Skeletal muscle cell (primary cell): ENCODE data around the gene SGTA.
"Not testable (repeated sequence)": the region's sequence is repeated elsewhere in the genome, so short reads cannot be mapped to it uniquely, and the experiment has no call there.

Experiments
- DNase-seq: peaks from one replicate; pipeline ENCODE4 v3.0.0-alpha.2; 2010; ENCODE audit warnings: low read depth
- H3K4me3 ChIP-seq: 2 replicates; pipeline ENCODE4 v1.5.1; 2011; ENCODE audit warnings: low read depth, mild to moderate bottlenecking, control low read depth, low read length, moderate library complexity

Gene SGTA

GRCh38 chr19:2796659-2797266 lies 13.7 kb upstream of the SGTA start:
- no peak overlapping the region for H3K4me3 ChIP-seq
- DNase-seq = no peak

GRCh38 chr19:2795827-2796658 lies 13.0 kb upstream of the SGTA start:
- DNase-seq = no peak
- no peak overlapping the region for H3K4me3 ChIP-seq

GRCh38 chr19:2793577-2793976 lies 10.5 kb upstream of the SGTA start:
- no peak overlapping the region for H3K4me3 ChIP-seq
- no peak for DNase-seq

GRCh38 chr19:2793126-2793525 lies 10.1 kb upstream of the SGTA start:
- DNase-seq = no peak
- no peak overlapping the region for H3K4me3 ChIP-seq

GRCh38 chr19:2792666-2793065 lies 9.6 kb upstream of the SGTA start:
- DNase-seq, H3K4me3 ChIP-seq: not testable (repeated sequence)

- no peak overlapping the region for H3K4me3 ChIP-seq
- no peak for DNase-seq
Measured at GRCh38 chr19:2791876-2792275, 8.8 kb upstream of the SGTA start.

GRCh38 chr19:2791440-2791839 lies 8.4 kb upstream of the SGTA start:
- DNase-seq = no peak

GRCh38 chr19:2790557-2791271 lies 7.6 kb upstream of the SGTA start:
- DNase-seq = no peak
- no peak overlapping the region for H3K4me3 ChIP-seq

More at GRCh38 chr19:2791440-2791839, 8.4 kb upstream of the SGTA start:
- no peak overlapping the region for H3K4me3 ChIP-seq

- no peak overlapping the region for H3K4me3 ChIP-seq
- DNase-seq = no peak
Measured at GRCh38 chr19:2790194-2790556, 7.1 kb upstream of the SGTA start.

- no peak for DNase-seq
- no peak overlapping the region for H3K4me3 ChIP-seq
Measured at GRCh38 chr19:2788237-2788636, 5.2 kb upstream of the SGTA start.

- no peak overlapping the region for H3K4me3 ChIP-seq
- DNase-seq = no peak
Measured at GRCh38 chr19:2787115-2787514, 4.0 kb upstream of the SGTA start.

- H3K4me3 ChIP-seq = peak within 1 kb of the TSS; percentile 96
- peak; percentile 97 for DNase-seq
Measured at GRCh38 chr19:2785244-2785997, 2.3 kb upstream of the SGTA start, which contains the start of gene THOP1. TSS of gene THOP1 (plus strand) at chr19:2785503. CDS start at chr19:2785663, 160 bp downstream.

- peak overlapping the region; percentile 100 for H3K4me3 ChIP-seq
- no peak for DNase-seq
Measured at GRCh38 chr19:2783781-2784145, 690 bp upstream of the SGTA start.

GRCh38 chr19:2782329-2782935 lies 641 bp downstream of the SGTA start:
- DNase-seq = no peak
- H3K4me3 ChIP-seq = peak overlapping the region; percentile 100

GRCh38 chr19:2780284-2780683 lies 2.8 kb downstream of the SGTA start:
- H3K4me3 ChIP-seq = no peak overlapping the region

GRCh38 chr19:2779121-2779740 lies 3.8 kb downstream of the SGTA start:
- no peak overlapping the region for H3K4me3 ChIP-seq
- no peak for DNase-seq

More at GRCh38 chr19:2780284-2780683, 2.8 kb downstream of the SGTA start:
- DNase-seq = no peak

- no peak overlapping the region for H3K4me3 ChIP-seq
- no peak for DNase-seq
Measured at GRCh38 chr19:2777952-2778683, 5.0 kb downstream of the SGTA start.
